Osteocyte (in vitro differentiated cells): Measurements from ENCODE around the gene HDDC2. TPM values are rescaled to one million over a fixed set of nuclear protein-coding genes. Genes with fewer than 3 reads are reported as not detected.
A peak's percentile ranks its signal among the peaks of the same experiment; 100 is the strongest.

Experiments
- DNase-seq: peaks from one replicate; pipeline ENCODE4 v3.0.0; 2021; ENCODE audit warnings: mixed read lengths; ENCODE audit not compliant: unreplicated experiment; ENCODE audit errors: extremely low spot score
- H3K27ac Mint-ChIP-seq: one replicate; pipeline ENCODE4 v1.8.0; 2021; ENCODE audit warnings: mild to moderate bottlenecking, mixed read lengths; ENCODE audit not compliant: unreplicated experiment
- H3K27me3 Mint-ChIP-seq: one replicate; pipeline ENCODE4 v1.8.0; 2021; ENCODE audit warnings: mixed read lengths; ENCODE audit not compliant: unreplicated experiment
- H3K36me3 Mint-ChIP-seq: one replicate; pipeline ENCODE4 v1.8.0; 2021; ENCODE audit warnings: mixed read lengths; ENCODE audit not compliant: unreplicated experiment
- H3K4me1 Mint-ChIP-seq: one replicate; pipeline ENCODE4 v1.8.0; 2021; ENCODE audit warnings: mixed read lengths; ENCODE audit not compliant: unreplicated experiment
- H3K4me3 Mint-ChIP-seq: one replicate; pipeline ENCODE4 v1.8.0; 2021; ENCODE audit warnings: mild to moderate bottlenecking, moderate library complexity, mixed read lengths; ENCODE audit not compliant: unreplicated experiment
- H3K9me3 Mint-ChIP-seq: one replicate; pipeline ENCODE4 v1.8.0; 2021; ENCODE audit warnings: mixed read lengths; ENCODE audit not compliant: unreplicated experiment
- CTCF ChIP-seq: fragments of 200-600 bp; sonication (generic); IDR thresholded peaks from 2 replicates; pipeline ENCODE4 v1.5.0; 2021; ENCODE audit warnings: antibody characterized with exemption, mild to moderate bottlenecking, moderate library complexity
- total RNA-seq: library from RNA; stranded (reverse); gene quantifications from 2 replicates; pipeline ENCODE4 v1.2.1, GENCODE V29; 2021

Gene HDDC2
- total RNA-seq, 1 donor from 2014 or later = 56.6 TPM

- Mint-ChIP-seq H3K27ac (no peak overlapping the region), H3K27me3 (no peaks in the 10 kb centered on the region), H3K9me3 (peaks cover 4% of the 10 kb centered on the region), H3K36me3 (no peaks in the 10 kb centered on the region), H3K4me3 (no peak overlapping the region), H3K4me1 (peaks cover 9% of the 10 kb centered on the region)
- no peak for TF ChIP-seq CTCF
- no peak for DNase-seq
Observed at GRCh38 chr6:125340991-125341390, 39.2 kb upstream of the HDDC2 start.

DNA sequence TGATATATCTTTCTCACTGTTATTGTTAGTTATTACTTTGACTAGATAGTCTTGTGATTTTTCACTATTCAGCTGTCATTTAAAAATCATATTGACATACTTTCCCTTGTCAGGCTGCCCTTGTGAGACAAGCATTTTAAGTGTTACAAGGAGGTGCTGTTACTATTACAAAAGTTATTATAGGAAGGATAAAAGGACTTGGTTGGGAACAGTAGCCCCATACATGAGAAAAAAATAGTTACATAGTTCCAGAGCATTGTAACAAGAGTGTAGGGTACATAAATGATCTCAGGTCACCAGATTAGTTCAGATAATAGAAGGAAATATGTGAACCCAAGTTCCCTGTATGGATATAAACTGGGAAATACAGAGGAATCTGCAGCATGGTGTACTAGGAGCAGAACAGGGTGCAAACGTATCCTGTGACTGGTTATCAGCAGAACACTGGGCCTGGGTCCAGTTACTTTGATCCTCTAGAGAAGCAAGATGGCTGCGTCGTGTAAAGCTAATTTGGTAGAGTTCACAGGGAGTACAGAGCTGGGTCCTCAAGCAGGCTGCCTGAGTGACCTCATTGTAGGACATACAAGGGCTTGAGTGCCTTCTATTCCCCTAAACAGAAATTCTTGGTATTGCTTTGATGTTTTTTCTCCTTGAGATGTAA is 38.5 kb upstream of the HDDC2 start:
- Mint-ChIP-seq H3K27ac (peak overlapping the region; percentile 64), H3K4me3 (no peak overlapping the region), H3K4me1 (peaks cover 9% of the 10 kb centered on the region), H3K36me3 (no peaks in the 10 kb centered on the region), H3K27me3 (no peaks in the 10 kb centered on the region), H3K9me3 (peaks cover 4% of the 10 kb centered on the region)
- no peak for TF ChIP-seq CTCF
- no peak for DNase-seq

DNA sequence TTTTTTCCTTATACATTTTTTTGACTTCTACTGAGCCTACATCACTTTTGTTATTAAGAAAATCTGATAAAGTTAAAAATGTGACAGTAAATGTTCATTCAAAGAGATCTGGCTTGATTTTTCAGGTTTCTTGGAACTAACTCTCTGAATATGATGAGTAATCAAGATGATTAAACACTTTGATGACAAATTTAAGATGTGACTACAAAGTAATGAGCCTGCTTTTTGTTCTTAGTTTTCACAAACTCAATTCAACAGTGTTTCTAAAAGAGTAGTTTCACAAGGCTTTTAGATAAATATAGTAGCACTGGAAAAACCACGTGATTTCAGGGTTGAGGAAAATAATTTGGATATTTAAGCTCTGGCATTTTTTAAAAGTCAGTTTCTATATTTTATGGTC is 37.9 kb upstream of the HDDC2 start:
- no peak overlapping the region for H3K27ac Mint-ChIP-seq
- peaks cover 4% of the 10 kb centered on the region for H3K9me3 Mint-ChIP-seq
- no peaks in the 10 kb centered on the region for H3K36me3 Mint-ChIP-seq
- H3K4me1 Mint-ChIP-seq = peaks cover 9% of the 10 kb centered on the region
- no peak overlapping the region for H3K4me3 Mint-ChIP-seq
- no peak for TF ChIP-seq CTCF
- no peaks in the 10 kb centered on the region for H3K27me3 Mint-ChIP-seq
- DNase-seq = no peak

DNA sequence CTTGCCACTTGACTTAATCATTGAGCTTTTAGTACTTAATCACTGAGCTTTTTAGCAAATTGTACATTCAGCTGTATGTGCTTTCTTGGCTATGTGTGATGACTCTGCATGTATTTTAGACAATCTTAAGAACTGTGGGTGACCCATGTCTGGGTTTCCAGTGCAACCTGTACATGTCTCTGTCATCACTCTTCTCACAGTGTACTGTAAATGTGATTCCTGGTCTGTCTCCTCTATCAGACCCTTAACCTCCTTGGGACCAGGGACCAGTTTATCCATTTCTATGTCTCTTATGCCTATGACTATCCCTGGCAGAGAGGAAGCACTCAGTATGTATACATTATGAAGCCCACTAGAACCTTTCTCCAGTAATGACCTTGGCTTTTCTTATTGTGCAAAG is 36.6 kb upstream of the HDDC2 start:
- DNase-seq = no peak
- H3K27ac Mint-ChIP-seq = no peak overlapping the region
- peaks cover 2% of the 10 kb centered on the region for H3K36me3 Mint-ChIP-seq
- H3K4me3 Mint-ChIP-seq = no peak overlapping the region
- H3K9me3 Mint-ChIP-seq = peaks cover 4% of the 10 kb centered on the region
- H3K4me1 Mint-ChIP-seq = peaks cover 9% of the 10 kb centered on the region
- no peaks in the 10 kb centered on the region for H3K27me3 Mint-ChIP-seq
- no peak for TF ChIP-seq CTCF

GRCh38 chr6:125337706-125338105 is 35.9 kb upstream of the HDDC2 start:
- H3K27ac Mint-ChIP-seq = no peak overlapping the region
- no peak for TF ChIP-seq CTCF
- no peaks in the 10 kb centered on the region for H3K27me3 Mint-ChIP-seq
- no peak overlapping the region for H3K4me3 Mint-ChIP-seq
- H3K4me1 Mint-ChIP-seq = peaks cover 9% of the 10 kb centered on the region
- peaks cover 4% of the 10 kb centered on the region for H3K9me3 Mint-ChIP-seq
- peaks cover 2% of the 10 kb centered on the region for H3K36me3 Mint-ChIP-seq
- no peak for DNase-seq
